ENCODE measurements around the gene FAT2. TPM values are rescaled to one million over a fixed set of nuclear protein-coding genes. Genes with fewer than 3 reads are reported as not detected.

The FAT2 gene
- polyA plus RNA-seq, 3 donors, result under 0.01 to 0.12 (median 0.06) TPM

Other genes starting within 250 kb of the FAT2 start
- under 1 TPM; 0.10 to 0.22 (median 0.15) TPM for gene SLC36A2, start 243.8 kb downstream of the FAT2 start, polyA plus RNA-seq
- 1 to 10 TPM; 2.5 to 4.5 (median 3.1) TPM for gene SLC36A1, start 143.7 kb downstream of the FAT2 start, polyA plus RNA-seq
- gene SPARC, start 95.6 kb upstream of the FAT2 start, polyA plus RNA-seq, result 1,000 to 10,000 TPM in 1 of 3 donors, 100 to 1,000 TPM in 2; 192 to 1,569 (median 654) TPM
- gene ATOX1, start 167.3 kb upstream of the FAT2 start, polyA plus RNA-seq, result 100 to 1,000 TPM in 2 of 3 donors, 10 to 100 TPM in 1; 43.3 to 203 (median 150) TPM
- 10 to 100 TPM; 12.7 to 39.6 (median 35.0) TPM for gene G3BP1, start 180.6 kb upstream of the FAT2 start, polyA plus RNA-seq